HCT116 (cell line): ENCODE data around the gene TMEM60. TPM values are rescaled to one million over a fixed set of nuclear protein-coding genes. Genes with fewer than 3 reads are reported as not detected.

Experiments
- ATAC-seq: fragments of 200-7000 bp; cut with Tn5 transposase; 2 replicates; pipeline ENCODE4 v1.9.1; 2020; ENCODE audit warnings: mild to moderate bottlenecking, moderate library complexity
- BruUV-seq: library from RNA; stranded (reverse); fragments of 400-500 nt; replicated peaks from 2 replicates; lab custom pipeline; 2021; lab: Mats Ljungman, UMichigan
- CTCF ChIA-PET: fragments of 300-600 bp; sonication (Branson Sonifier 250); formaldehyde crosslinking; loops from one replicate; lab custom pipeline; 2021; ENCODE audit warnings: antibody characterized with exemption; lab: Charles Lee
- POLR2A ChIA-PET: fragments of 300-600, 350-600 bp; sonication (Branson Sonifier 250); formaldehyde crosslinking; loops from one replicate; lab custom pipeline; 2021; ENCODE audit warnings: antibody characterized with exemption; lab: Charles Lee
- RAD21 ChIA-PET, 2 experiments: fragments of 300-600 bp; sonication (Branson Sonifier 250); formaldehyde crosslinking; loops; one replicate each; lab custom pipeline; 2023; ENCODE audit warnings: low total read pairs in 2 of 2; ENCODE audit not compliant: uncharacterized antibody in 2 of 2, unreplicated experiment in 2 of 2, low non-redundant PET in 1 of 2; lab: Charles Lee
- DNase-seq: peaks from one replicate; pipeline ENCODE4 v3.0.0-alpha.2; 2010; ENCODE audit warnings: low read depth, low spot score
- H2AFZ ChIP-seq: fragments of 200-600 bp; shearing (Covaris generic), sonication (generic); 2 replicates; pipeline ENCODE4 v1.6.1; 2017; ENCODE audit warnings: low read depth, mixed run types, mixed read lengths, antibody characterized with exemption, low read length; ENCODE audit not compliant: poor library complexity, severe bottlenecking
- H3K27ac ChIP-seq: 2 replicates; pipeline ENCODE4 v1.5.1; 2012; ENCODE audit warnings: low read depth, low read length
- H3K27me3 ChIP-seq: fragments of 200-600 bp; sonication (generic); 2 replicates; pipeline ENCODE4 v1.6.1; 2016; ENCODE audit warnings: mixed run types, low read length, mixed read lengths; ENCODE audit not compliant: insufficient read depth
- H3K36me3 ChIP-seq, 2 experiments: fragments of 200-500 bp in 1 of 2; fragments of 200-600 bp in 1 of 2; sonication (Bioruptor generic) in 1 of 2; sonication (generic) in 1 of 2; 2 replicates each; pipeline versions ENCODE4 v1.5.1 to v1.6.1; 2014 to 2016; ENCODE audit warnings: low read length in 2 of 2, inconsistent platforms in 1 of 2, mixed read lengths in 1 of 2, mixed run types in 1 of 2; ENCODE audit not compliant: insufficient read depth in 2 of 2, control insufficient read depth in 1 of 2
- H3K4me1 ChIP-seq, 2 experiments: fragments of 200-600 bp in 1 of 2; sonication (generic) in 1 of 2; 2 replicates each; pipeline versions ENCODE4 v1.5.1 to v1.6.1; 2012 to 2017; ENCODE audit warnings: low read length in 2 of 2, inconsistent platforms in 1 of 2, mild to moderate bottlenecking in 1 of 2, mixed read lengths in 1 of 2, mixed run types in 1 of 2, moderate library complexity in 1 of 2; ENCODE audit not compliant: insufficient read depth in 2 of 2, control insufficient read depth in 1 of 2
- H3K4me2 ChIP-seq: fragments of 200-600 bp; sonication (generic); 2 replicates; pipeline ENCODE4 v1.6.1; 2017; ENCODE audit warnings: mixed run types, low read length, mixed read lengths
- H3K4me3 ChIP-seq, 2 experiments: fragments of 200-600 bp in 1 of 2; sonication (generic) in 1 of 2; replicated peaks in 1 of 2; 2 replicates each; pipeline ENCODE4 v1.5.1; 2011 to 2016; ENCODE audit warnings: low read length in 2 of 2, control low read depth in 1 of 2, low read depth in 1 of 2, mild to moderate bottlenecking in 1 of 2, mixed read lengths in 1 of 2, mixed run types in 1 of 2
- H3K79me2 ChIP-seq: fragments of 200-600 bp; sonication (generic); 2 replicates; pipeline ENCODE4 v1.6.1; 2017; ENCODE audit warnings: mild to moderate bottlenecking, mixed run types, low read length, moderate library complexity, mixed read lengths; ENCODE audit not compliant: insufficient read depth
- H3K9ac ChIP-seq: fragments of 200-600 bp; sonication (generic); 2 replicates; pipeline ENCODE4 v1.6.1; 2016; ENCODE audit warnings: low read length, mixed read lengths
- H3K9me2 ChIP-seq: fragments of 200-600 bp; sonication (generic), shearing (Covaris generic); 2 replicates; pipeline ENCODE4 v1.6.1; 2017; ENCODE audit warnings: mixed run types, mild to moderate bottlenecking, moderate library complexity; ENCODE audit not compliant: insufficient read depth
- H3K9me3 ChIP-seq, 2 experiments: fragments of 200-500 bp in 1 of 2; fragments of 200-600 bp in 1 of 2; sonication (Bioruptor generic) in 1 of 2; sonication (generic) in 1 of 2; 2 replicates each; pipeline ENCODE4 v1.6.1; 2014 to 2017; ENCODE audit warnings: low read length in 2 of 2, mixed read lengths in 2 of 2, inconsistent platforms in 1 of 2, low read depth in 1 of 2, mild to moderate bottlenecking in 1 of 2, mixed run types in 1 of 2, moderate library complexity in 1 of 2; ENCODE audit not compliant: control insufficient read depth in 1 of 2, insufficient read depth in 1 of 2
- H4K20me1 ChIP-seq: fragments of 200-600 bp; sonication (generic), shearing (Covaris generic); 2 replicates; pipeline ENCODE4 v1.6.1; 2017; ENCODE audit warnings: mixed run types, mild to moderate bottlenecking, moderate library complexity; ENCODE audit not compliant: insufficient read depth
- CBX3 ChIP-seq: IDR thresholded peaks from 2 replicates; pipeline ENCODE4 v1.6.1; 2012; ENCODE audit warnings: low read depth
- CEBPB ChIP-seq: IDR thresholded peaks from 2 replicates; pipeline ENCODE4 v1.6.1; 2012; ENCODE audit warnings: low read depth
- ELF1 ChIP-seq: IDR thresholded peaks from 2 replicates; pipeline ENCODE4 v1.6.1; 2012; ENCODE audit warnings: low read depth, borderline replicate concordance
- EZH2 ChIP-seq: fragments of 200-600 bp; sonication (generic); IDR thresholded peaks from 2 replicates; pipeline ENCODE4 v1.6.1; 2017; ENCODE audit warnings: antibody characterized with exemption, mixed run types
- FOSL1 ChIP-seq: IDR thresholded peaks from 2 replicates; pipeline ENCODE4 v1.6.1; 2012; ENCODE audit warnings: low read depth
- JUND ChIP-seq: IDR thresholded peaks from 2 replicates; pipeline ENCODE4 v1.6.1; 2012
- POLR2A ChIP-seq: IDR thresholded peaks from 2 replicates; pipeline ENCODE4 v1.7.0; 2011; ENCODE audit warnings: borderline replicate concordance; ENCODE audit not compliant: insufficient read depth, insufficient read length; ENCODE audit errors: extremely low read depth
- POLR2AphosphoS5 ChIP-seq: IDR thresholded peaks from 2 replicates; pipeline ENCODE4 v1.6.1; 2011; ENCODE audit warnings: mild to moderate bottlenecking, low read depth, low read length, moderate library complexity
- SRF ChIP-seq: IDR thresholded peaks from 2 replicates; pipeline ENCODE4 v1.6.1; 2012; ENCODE audit warnings: low read depth
- TCF7L2 ChIP-seq: IDR thresholded peaks from 2 replicates; pipeline ENCODE4 v1.7.0; 2011; ENCODE audit warnings: borderline replicate concordance, inconsistent platforms; ENCODE audit not compliant: insufficient read depth, insufficient read length; ENCODE audit errors: extremely low read depth
- ZNF274 ChIP-seq: fragments of 200-500 bp; sonication (Bioruptor generic); IDR thresholded peaks from 2 replicates; pipeline ENCODE4 v1.6.1; 2014; ENCODE audit warnings: mild to moderate bottlenecking, low read depth, low read length, inconsistent platforms
- intact Hi-C: fragments of 100-400 bp; cut with micrococcal nuclease; formaldehyde crosslinking; loops from 2 replicates; pipeline ENCODE4 v1.10.0; 2022
- total RNA-seq: library from RNA; stranded (reverse); gene quantifications from one replicate; pipeline ENCODE4 v1.2.1, GENCODE V29; 2021; ENCODE audit not compliant: unreplicated experiment
- TF ChIP-seq, protein P1 (sequence below): IDR thresholded peaks from 2 replicates; pipeline ENCODE4 v1.6.1; 2012
- TF ChIP-seq, protein P2 (sequence below): IDR thresholded peaks from 2 replicates; pipeline ENCODE4 v1.6.1; 2012; ENCODE audit warnings: low read depth

The TMEM60 gene
- total RNA-seq, 1 experiment from 2014 or later = 10.3 TPM

DNA sequence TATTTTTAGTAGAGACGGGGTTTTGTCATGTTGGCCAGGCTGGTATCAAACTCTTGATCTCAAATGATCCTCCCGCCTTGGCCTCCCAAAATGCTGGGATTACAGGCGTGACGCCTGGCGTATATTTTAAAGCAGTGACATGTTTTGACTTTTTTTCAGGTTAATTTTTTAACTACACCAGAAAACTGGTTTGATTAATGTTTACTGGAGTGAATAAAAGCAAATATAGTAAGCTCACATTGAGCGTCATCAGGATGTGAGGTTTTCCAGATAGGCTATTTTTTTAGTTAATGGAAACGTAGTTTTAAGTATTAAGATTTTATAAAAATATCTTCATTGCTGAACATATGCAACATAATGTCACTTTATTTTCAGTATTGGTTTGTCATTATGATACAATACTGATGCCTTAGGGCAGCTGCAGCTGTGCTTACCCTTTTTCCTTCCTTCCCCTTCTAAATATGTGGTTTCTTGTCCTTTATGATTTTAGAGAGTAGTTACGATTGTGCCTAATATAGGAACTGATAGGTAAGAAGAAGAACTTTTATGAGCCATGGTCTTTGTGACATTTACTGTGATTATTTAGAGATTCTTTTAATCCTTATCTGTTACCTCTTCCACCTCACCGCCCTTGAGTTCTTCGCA lies 37.3 kb downstream of the TMEM60 start:
- TF ChIP-seq TCF7L2 (no peak), EZH2 (no peak), JUND (no peak), CBX3 (no peak), POLR2AphosphoS5 (no peak), SRF (no peak), POLR2A (no peak), CEBPB (no peak), FOSL1 (no peak), ZNF274 (no peak), ELF1 (no peak)
- TF ChIP-seq, protein P1, sequence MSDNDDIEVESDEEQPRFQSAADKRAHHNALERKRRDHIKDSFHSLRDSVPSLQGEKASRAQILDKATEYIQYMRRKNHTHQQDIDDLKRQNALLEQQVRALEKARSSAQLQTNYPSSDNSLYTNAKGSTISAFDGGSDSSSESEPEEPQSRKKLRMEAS = no peak
- TF ChIP-seq, protein P2, sequence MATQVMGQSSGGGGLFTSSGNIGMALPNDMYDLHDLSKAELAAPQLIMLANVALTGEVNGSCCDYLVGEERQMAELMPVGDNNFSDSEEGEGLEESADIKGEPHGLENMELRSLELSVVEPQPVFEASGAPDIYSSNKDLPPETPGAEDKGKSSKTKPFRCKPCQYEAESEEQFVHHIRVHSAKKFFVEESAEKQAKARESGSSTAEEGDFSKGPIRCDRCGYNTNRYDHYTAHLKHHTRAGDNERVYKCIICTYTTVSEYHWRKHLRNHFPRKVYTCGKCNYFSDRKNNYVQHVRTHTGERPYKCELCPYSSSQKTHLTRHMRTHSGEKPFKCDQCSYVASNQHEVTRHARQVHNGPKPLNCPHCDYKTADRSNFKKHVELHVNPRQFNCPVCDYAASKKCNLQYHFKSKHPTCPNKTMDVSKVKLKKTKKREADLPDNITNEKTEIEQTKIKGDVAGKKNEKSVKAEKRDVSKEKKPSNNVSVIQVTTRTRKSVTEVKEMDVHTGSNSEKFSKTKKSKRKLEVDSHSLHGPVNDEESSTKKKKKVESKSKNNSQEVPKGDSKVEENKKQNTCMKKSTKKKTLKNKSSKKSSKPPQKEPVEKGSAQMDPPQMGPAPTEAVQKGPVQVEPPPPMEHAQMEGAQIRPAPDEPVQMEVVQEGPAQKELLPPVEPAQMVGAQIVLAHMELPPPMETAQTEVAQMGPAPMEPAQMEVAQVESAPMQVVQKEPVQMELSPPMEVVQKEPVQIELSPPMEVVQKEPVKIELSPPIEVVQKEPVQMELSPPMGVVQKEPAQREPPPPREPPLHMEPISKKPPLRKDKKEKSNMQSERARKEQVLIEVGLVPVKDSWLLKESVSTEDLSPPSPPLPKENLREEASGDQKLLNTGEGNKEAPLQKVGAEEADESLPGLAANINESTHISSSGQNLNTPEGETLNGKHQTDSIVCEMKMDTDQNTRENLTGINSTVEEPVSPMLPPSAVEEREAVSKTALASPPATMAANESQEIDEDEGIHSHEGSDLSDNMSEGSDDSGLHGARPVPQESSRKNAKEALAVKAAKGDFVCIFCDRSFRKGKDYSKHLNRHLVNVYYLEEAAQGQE = no peak
- Histone ChIP-seq H3K27me3 (no peaks in the 10 kb centered on the region), H3K4me1 (no peaks in the 10 kb centered on the region), H3K36me3 (no peaks in the 10 kb centered on the region), H3K9me2 (no peaks in the 10 kb centered on the region), H3K4me3 (no peak overlapping the region), H3K4me2 (no peak overlapping the region), H3K9ac (no peak overlapping the region), H4K20me1 (no peaks in the 10 kb centered on the region), H2AFZ (no peak overlapping the region), H3K9me3 (no peaks in the 10 kb centered on the region), H3K27ac (no peak overlapping the region), H3K79me2 (peaks cover 34% of the 10 kb centered on the region)
- intact Hi-C loops = no loop called here
- ChIA-PET CTCF (interaction anchor here (1.0 to 2.2 kb wide), 2 partner anchors 103 to 188 kb away, joined by 3 to 12 read pairs; no protein-coding TSS in a partner anchor), POLR2A (no interaction called here), RAD21 (no interaction called here)
- DNase-seq (no peak), ATAC-seq (no peak)
- no TSS peak for BruUV-seq
